Left ventricle myocardium inferior (tissue), 1 donor: ENCODE results near the gene SLC30A3. TPM values are rescaled to one million over a fixed set of nuclear protein-coding genes. Genes with fewer than 3 reads are reported as not detected.

Experiments
- DNase-seq: peaks from one replicate; pipeline ENCODE4 v3.0.0-alpha.2; 2020
- H3K27ac ChIP-seq: fragments of 200-600 bp; replicated peaks from 2 replicates; pipeline ENCODE4 v1.8.0; 2021
- H3K27me3 ChIP-seq: fragments of 200-600 bp; 2 replicates; pipeline ENCODE4 v1.8.0; 2021; ENCODE audit warnings: low read depth
- H3K36me3 ChIP-seq: fragments of 200-600 bp; 2 replicates; pipeline ENCODE4 v1.8.0; 2021
- H3K4me1 ChIP-seq: fragments of 200-600 bp; 2 replicates; pipeline ENCODE4 v1.8.0; 2021
- H3K4me3 ChIP-seq: fragments of 200-600 bp; 2 replicates; pipeline ENCODE4 v1.8.0; 2021; ENCODE audit warnings: mild to moderate bottlenecking, moderate library complexity
- H3K9me3 ChIP-seq: fragments of 200-600 bp; replicated peaks from 2 replicates; pipeline ENCODE4 v1.8.0; 2021
- intact Hi-C: fragments of 100-400 bp; cut with micrococcal nuclease; formaldehyde crosslinking; loops from one replicate; pipeline ENCODE4 v1.11.0; 2022
- total RNA-seq: library from RNA; stranded (reverse); fragmentation: NEBNext Ultra II Directional; extraction: Animal tissue kit (Norgen Biotek cat#: 25700); gene quantifications from one replicate; pipeline ENCODE4 v1.2.1, GENCODE V29; 2021
- TF ChIP-seq, protein P1 (sequence below): fragments of 200-600 bp; IDR thresholded peaks from 2 replicates; pipeline ENCODE4 v1.8.0; 2021; ENCODE audit warnings: antibody characterized with exemption, mild to moderate bottlenecking, borderline replicate concordance
- donor health status: DM: no; HTN: yes; CAD: no; lungs with severe emphysema.

The SLC30A3 gene
- total RNA-seq, 1 donor from 2014 or later: 5.9 TPM

DNA sequence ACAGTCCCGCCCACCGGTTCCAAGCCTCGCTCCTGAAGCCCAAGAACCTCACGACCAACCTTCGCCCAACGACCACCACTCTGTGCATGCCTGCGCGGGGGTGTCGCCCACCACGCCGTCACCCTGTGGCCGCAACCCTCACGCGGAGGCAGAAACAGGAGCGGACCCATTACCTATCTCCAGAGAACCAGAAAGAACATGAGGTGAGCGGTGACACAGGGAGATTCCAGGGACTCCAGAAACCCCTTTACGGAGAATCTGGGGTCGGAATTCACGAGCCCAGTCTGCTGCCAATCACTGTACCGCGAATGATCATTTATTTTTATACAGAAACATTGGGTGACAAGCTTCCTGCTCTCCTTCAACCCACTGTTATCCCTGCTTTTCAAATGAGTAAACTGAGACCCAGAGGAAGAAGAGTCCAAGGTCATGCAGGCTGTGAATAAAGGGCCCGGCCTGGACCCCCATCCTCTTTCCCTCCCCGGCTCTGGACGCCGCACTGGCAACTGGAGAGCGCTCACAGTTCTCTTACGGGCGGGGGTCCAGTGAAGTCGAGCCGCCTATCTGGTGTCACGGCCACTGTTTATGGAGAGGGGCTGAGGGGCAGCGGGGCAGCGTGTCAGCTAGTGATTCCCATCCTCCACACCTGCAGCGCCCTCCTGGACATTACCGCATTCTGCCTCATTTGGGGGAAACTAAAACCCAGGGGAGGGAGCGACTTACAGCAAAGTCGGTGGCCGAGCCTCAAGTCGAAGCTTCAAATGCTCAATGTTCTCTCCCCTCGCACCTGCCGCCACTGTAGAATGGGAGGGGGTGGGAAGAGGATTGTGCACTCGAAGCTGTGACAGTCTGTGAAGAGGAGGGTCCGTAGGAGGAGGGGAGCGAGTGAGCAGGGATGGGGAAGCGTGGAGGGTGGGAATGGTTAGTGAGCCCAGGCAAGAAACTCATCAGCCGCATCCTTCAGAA, 723 bp upstream of the SLC30A3 start:
- H3K4me1 ChIP-seq: peaks cover 44% of the 10 kb centered on the region
- intact Hi-C loops: no loop called here
- peak overlapping the region; percentile 78 for H3K4me3 ChIP-seq
- DNase-seq: no peak
- H3K27me3 ChIP-seq: peaks cover 98% of the 10 kb centered on the region
- no peaks in the 10 kb centered on the region for H3K9me3 ChIP-seq
- TF ChIP-seq, protein P1, sequence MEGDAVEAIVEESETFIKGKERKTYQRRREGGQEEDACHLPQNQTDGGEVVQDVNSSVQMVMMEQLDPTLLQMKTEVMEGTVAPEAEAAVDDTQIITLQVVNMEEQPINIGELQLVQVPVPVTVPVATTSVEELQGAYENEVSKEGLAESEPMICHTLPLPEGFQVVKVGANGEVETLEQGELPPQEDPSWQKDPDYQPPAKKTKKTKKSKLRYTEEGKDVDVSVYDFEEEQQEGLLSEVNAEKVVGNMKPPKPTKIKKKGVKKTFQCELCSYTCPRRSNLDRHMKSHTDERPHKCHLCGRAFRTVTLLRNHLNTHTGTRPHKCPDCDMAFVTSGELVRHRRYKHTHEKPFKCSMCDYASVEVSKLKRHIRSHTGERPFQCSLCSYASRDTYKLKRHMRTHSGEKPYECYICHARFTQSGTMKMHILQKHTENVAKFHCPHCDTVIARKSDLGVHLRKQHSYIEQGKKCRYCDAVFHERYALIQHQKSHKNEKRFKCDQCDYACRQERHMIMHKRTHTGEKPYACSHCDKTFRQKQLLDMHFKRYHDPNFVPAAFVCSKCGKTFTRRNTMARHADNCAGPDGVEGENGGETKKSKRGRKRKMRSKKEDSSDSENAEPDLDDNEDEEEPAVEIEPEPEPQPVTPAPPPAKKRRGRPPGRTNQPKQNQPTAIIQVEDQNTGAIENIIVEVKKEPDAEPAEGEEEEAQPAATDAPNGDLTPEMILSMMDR: no peak
- no peaks in the 10 kb centered on the region for H3K36me3 ChIP-seq
- H3K27ac ChIP-seq: no peak overlapping the region

DNA sequence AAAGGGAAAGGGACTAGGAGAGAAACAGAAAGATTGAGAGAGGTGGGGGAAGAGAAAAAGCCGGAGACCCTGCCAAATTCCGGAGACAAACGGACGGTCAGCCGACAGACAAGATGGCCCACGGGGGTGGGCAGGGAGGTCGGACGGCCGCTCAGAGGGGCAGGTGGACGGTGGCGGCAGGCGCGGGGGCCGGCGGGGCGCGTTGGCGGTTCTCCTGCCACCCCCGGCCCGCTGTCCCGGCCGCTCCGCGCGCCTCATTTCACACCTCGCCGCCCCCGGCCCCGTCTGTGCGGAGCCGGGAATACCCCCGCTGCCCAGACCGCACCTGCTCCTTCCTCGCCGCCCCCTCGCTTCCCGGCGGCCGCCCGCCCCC, 935 bp downstream of the SLC30A3 start:
- Histone ChIP-seq H3K27me3 (peaks cover 98% of the 10 kb centered on the region), H3K36me3 (no peaks in the 10 kb centered on the region), H3K4me3 (peak overlapping the region; percentile 78), H3K27ac (no peak overlapping the region), H3K9me3 (no peaks in the 10 kb centered on the region), H3K4me1 (peaks cover 42% of the 10 kb centered on the region)
- DNase-seq: no peak
- TF ChIP-seq, protein P1: no peak
- intact Hi-C loops: no loop called here

DNA sequence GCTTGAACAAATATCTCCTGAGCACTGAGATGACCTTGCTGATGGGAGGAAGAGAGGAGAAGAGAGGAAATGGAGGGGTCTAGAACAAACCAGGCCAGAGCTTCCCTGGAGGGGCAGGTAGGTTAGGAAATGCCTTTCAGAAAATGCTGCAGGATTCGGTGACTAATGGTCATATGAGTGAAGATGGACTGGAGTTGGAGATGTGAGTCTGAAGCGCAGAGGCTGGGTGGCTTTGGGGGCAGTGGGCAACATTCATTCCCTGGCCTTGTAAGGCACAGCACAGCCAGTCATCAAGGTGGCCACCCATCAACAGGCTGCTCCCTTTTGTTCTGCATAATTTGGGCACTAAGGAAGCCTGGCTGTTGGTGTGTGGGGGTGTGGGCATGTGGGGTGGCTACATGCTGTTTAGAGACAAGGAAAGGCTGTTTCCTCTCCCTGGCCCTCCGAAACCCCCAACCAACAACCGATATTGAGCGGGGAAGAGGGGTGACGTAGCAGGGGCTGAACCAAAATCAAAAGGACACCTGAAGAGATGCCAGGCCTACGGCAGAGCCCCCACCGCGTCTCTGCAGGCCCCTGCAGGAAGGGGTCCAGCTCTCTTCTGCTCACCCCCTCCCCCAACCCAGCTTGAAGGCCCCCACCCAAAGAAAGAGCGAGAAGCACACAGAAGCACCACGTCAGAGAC, 1.5 kb downstream of the SLC30A3 start:
- intact Hi-C loops: no loop called here
- DNase-seq: no peak
- TF ChIP-seq, protein P1: no peak
- Histone ChIP-seq H3K27ac (no peak overlapping the region), H3K36me3 (no peaks in the 10 kb centered on the region), H3K4me3 (peak overlapping the region; percentile 78), H3K9me3 (no peaks in the 10 kb centered on the region), H3K27me3 (peaks cover 98% of the 10 kb centered on the region), H3K4me1 (peaks cover 42% of the 10 kb centered on the region)

DNA sequence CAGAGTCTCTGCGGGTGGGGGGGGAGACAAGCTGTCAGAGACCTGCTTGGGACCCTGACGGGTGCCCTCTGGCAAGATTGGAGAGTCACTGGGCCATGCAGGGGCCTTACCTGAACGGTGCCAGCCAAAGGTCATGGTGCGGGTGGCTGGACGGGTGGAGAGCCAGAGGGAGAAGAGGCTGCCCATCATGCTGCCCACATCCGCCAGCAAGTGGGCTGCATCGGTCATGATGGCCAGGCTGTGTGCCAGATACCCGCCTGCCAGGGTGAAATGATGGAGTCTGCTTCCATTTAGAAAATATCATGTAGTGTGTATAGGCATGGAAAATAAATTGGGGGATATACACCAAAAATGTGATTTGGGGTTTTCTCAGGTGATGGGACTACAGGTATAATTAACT, 4.8 kb downstream of the SLC30A3 start:
- Histone ChIP-seq H3K4me1 (peaks cover 14% of the 10 kb centered on the region), H3K27me3 (peaks cover 95% of the 10 kb centered on the region), H3K27ac (no peak overlapping the region), H3K36me3 (no peaks in the 10 kb centered on the region), H3K9me3 (no peaks in the 10 kb centered on the region), H3K4me3 (no peak overlapping the region)
- intact Hi-C loops: no loop called here
- DNase-seq: no peak
- TF ChIP-seq, protein P1: no peak

DNA sequence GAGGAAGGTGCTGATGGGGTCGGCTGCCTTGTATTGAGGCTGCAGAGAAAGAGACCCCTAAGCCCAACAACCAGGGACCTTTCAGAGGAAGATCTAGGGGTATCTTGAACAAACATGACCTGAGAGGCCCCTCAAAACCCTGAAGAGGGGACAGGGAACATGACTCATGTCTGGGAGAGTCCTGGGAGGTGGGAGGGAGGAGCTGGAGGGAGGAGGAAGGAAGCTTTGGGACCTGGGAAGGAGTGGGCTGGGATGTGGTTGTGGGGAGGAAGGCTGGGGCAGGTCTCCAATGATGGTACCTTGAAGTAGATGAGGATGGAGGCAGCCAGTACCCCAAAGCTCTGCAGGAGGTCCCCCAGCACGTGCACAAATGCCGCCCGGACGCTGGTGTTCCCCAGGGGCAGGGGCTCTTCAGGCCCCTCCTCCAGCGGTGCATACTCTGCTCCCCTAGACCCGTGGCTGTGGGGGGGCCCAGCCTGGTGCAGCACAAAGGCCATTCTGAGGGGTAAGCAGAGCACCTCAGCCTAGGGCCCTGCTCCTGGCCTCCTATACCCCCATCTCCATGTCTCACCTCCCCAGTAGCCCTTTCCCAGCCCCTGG, 5.9 kb downstream of the SLC30A3 start:
- peaks cover 95% of the 10 kb centered on the region for H3K27me3 ChIP-seq
- intact Hi-C loops: no loop called here
- TF ChIP-seq, protein P1: no peak
- DNase-seq: no peak
- no peaks in the 10 kb centered on the region for H3K9me3 ChIP-seq
- no peak overlapping the region for H3K4me3 ChIP-seq
- peaks cover 3% of the 10 kb centered on the region for H3K4me1 ChIP-seq
- no peak overlapping the region for H3K27ac ChIP-seq
- H3K36me3 ChIP-seq: no peaks in the 10 kb centered on the region
